KBM-7 (cell line): ENCODE measurements around the gene PHACTR3.

Source experiments
- DNase-seq: peaks from one replicate; pipeline ENCODE4 v3.0.0-alpha.2; 2015
- in situ Hi-C: fragments of 300-500 bp; cut with MboI; formaldehyde crosslinking; loops from 2 replicates; pipeline ENCODE4 v1.14.3; 2020; ENCODE audit warnings: low sequenced_read_pairs, low pct_unique_long_range_greater_than_20kb, mixed read lengths

PHACTR3 gene

DNA sequence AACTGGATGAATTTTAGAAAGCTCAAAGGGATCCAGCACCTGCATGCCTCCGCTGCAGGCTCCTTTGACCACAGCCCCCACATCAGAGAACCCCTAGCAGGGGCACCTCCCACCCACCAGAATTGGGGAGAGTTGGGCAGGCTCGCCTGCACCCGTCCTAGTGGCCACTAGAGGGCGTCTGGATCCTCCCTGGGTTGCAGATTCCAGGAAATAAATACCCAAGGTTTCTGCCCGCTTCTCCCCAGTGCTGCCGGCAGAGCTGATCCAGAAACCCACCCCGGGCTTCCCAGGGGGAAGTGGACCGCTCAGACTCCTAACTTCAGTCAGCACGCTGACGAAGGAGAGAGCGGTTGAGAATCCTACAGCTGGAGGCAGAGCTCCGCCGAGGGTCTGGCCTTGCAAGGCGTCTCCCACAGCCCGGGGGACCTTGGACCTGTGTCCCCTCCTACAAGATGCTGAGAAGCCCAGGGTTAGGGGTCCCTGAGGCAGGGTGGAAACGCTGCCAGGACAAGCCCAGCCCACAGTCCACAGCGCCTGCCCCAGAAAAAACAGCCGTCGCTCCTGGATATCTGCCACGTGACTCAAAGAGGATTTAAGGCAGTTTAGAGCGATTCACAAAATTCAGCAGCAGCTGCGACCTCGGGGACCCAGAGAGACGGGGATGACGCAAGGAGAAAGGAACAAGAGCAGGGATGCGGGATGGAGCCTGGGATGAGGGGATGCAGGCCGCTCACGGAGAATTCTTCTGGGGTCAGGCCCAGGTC is 32.6 kb upstream of the PHACTR3 start:
- peak; percentile 58 for DNase-seq
- in situ Hi-C loops: no loop called here

DNA sequence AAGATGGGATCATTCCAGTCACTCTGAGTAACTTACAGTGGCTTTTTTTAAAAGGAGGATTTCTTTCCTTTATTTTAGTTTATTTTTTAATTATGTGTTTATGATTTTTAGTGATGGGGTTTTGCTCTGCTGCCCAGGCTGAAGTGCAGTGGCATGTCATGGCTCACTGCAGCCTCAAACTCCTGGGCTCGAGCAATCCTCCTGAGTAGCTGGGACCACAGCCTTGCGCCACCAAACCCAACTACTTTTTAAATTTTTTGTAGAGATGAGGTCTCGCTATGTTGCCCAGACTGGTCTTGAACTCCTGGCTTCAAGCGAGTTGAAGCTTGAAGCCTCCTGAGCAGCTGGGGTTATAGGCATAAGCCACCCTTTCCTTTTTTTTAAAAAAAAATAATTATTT is 31.8 kb upstream of the PHACTR3 start:
- no peak for DNase-seq
- in situ Hi-C loops: no loop called here

DNA sequence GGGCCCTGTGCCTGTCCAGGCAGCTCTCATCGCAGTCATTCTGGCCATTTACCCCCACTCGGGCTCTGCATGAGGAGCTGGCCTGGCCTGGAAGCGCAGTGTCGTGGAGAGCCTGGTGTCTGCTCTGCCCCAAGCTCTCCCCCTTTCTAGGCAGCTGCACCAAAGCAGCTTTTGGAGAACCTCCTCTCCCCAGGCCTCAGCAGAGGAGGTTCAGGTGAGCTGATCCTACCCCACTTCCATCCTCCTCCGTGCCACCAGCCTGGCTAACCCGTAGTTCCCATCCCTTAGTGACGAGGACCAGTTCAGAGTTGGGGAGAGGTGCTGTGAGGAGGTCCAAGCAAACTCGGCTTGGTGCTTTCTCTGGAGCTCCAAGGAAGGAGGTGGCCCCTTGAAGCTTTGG is 30.5 kb upstream of the PHACTR3 start:
- no peak for DNase-seq
- in situ Hi-C loops: no loop called here

DNA sequence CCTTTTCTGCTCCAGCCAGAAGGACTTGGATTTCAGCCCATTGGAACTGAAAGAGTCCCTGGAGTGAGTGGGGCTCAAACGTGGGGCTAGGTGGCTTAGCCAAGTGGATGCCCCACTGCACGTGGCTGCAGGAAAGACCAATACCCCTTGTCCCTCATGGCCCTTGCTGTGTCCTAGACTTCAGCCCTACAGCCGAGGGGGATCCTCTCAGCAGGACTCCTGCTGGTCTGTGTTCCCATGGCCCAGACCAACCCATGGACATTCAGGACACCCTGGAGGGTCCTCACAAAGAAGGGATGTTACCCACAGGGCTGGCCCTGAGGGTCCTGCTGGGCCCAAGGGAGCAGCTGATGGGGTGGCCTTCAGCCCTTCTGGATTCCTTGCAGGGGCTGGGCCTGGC is 30.0 kb upstream of the PHACTR3 start:
- in situ Hi-C loops: no loop called here
- no peak for DNase-seq

DNA sequence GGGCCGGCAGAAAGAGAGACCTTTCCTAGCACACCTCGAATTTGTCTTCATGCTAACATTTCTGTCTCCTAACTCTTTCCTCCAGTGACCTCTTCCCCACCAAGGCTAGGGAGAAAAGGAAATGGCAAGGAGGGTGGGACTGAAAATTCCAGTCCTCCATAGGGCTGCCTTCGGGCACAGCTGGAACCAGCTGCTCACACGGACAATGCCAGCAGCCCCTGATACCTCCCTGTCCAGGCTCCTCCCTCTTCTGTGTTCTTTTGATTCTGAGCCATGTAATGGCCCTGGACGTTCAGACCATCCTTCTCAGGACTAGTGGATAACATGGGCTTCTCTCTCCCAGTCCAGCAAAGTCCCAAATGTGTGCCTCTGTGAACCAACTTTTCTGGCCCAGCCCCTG is 29.1 kb upstream of the PHACTR3 start:
- in situ Hi-C loops: no loop called here
- no peak for DNase-seq

DNA sequence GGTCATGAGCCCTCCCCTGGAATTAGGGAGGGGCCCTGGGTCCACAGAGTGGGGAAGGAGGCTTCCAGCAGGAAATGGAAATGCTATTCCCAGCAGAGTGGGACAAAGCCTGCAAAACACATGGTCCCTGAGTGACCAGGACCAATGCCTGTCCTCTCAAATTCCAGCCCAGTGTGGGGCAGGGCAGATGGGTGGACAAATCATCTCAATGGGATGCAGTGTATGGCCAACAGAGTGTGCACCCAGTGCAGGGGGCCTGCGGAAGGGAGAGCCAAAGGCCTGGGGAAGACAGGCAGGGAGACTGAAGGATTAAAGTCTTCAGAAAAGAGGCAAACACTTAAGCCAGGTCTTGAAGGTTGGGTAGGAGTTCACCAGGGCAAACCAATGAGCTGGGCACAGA is 28.7 kb upstream of the PHACTR3 start:
- in situ Hi-C loops: no loop called here
- DNase-seq: no peak

DNA sequence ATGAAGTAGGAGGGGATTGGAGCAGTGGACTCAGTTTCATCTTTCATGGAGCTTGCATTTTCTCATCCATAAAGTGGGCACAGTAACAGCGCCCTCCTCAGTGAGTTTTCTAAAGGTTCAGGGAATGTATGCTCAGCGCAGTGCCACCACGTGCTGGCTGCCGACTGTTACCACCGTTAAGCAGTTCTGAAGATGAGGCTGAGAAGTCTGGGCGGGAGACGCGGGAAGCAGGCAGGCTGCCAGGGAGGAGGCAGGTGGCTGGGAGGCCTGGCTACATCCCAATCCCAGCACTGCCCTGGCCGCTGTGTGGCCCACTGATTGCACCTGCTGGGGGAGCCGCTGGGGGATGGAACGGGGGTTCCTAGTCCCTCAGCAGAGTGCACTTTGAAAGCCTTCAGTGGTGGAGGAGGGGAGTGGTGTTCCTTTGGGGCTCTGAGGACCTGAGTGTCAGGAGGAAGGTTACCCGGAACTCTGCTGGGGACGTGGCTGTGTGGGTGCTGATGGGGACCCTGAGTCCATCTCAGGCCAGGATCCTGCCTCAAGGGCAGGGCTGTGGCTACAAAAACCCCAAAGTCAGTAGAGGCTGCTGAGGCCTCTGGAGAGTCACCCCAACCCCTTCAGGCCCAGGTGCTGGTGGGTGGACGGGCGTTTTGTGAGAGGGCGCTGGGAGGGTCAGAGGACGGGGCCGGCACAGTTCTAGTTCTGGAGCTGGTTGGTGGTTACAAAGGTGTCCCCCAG is 28.0 kb upstream of the PHACTR3 start:
- no peak for DNase-seq
- in situ Hi-C loops: no loop called here

DNA sequence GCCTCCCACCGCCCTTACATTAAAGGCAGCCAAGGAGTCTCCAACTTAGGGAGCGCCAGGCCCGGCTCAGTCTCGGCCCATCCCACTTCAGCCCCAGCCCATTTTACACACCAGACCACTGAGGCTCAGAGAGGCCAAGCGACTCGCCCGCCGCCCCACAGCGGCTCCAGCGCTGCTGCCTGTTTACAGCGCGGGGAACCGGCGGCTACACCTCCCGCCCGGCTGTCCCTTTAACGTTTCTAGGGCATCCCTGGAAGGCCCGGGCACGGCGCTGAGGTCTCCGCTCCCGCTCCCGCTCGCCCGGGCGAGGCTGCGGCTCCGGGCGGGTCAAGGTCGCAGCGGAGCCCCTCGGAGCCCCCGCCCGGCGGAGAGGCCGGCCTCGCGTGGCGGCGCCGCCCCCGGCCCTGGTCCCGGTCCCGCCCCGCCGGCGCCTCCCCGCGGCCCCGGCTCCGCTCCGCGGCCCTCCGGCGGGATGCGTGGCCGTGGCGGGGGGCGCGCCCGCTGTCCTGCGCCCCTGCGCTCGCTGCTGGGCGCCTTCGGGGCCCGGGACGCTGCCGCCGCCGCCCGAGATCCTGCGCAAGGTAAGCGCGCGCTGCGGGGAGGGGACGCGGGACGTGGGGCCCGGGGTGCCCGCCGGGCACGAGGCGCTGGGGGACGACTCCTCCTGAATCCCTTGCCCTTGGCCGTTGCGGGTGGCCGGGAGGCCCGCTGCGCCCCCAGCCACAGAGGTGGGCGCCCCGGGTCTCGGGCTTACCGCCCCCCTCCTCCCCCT is 27.1 kb upstream of the PHACTR3 start:
- DNase-seq: no peak
- in situ Hi-C loops: no loop called here

DNA sequence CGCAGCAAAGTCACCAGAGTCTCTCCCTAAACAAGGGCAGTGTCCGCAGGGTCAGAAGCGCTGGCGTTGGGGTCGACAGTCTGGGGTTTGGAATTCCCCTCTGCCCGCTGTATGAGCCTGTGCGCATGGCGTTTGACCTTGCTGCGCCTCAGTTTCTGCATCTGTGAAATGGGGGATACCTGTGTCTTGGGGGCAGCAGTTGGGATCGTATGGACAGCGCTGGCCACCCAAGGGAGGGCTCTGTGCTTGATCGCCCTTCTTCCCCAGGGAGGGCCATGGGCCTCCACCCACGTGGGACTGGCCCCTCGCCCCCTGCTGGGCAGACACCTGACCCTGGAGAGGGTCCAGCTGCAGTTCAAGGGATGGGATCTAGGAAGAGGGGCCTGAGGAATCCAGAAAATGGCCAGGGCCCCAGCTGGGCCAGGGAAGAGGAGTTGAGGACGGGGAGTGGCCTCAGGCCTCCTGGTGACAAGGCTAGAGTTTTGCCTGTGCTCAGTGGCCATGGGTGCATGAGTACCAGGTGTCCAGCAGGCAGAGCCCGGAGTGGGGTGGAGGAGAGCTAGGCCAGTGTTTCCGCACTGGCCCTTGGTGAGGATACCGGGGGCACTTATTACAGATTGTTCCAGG is 26.4 kb upstream of the PHACTR3 start:
- in situ Hi-C loops: no loop called here
- no peak for DNase-seq

DNA sequence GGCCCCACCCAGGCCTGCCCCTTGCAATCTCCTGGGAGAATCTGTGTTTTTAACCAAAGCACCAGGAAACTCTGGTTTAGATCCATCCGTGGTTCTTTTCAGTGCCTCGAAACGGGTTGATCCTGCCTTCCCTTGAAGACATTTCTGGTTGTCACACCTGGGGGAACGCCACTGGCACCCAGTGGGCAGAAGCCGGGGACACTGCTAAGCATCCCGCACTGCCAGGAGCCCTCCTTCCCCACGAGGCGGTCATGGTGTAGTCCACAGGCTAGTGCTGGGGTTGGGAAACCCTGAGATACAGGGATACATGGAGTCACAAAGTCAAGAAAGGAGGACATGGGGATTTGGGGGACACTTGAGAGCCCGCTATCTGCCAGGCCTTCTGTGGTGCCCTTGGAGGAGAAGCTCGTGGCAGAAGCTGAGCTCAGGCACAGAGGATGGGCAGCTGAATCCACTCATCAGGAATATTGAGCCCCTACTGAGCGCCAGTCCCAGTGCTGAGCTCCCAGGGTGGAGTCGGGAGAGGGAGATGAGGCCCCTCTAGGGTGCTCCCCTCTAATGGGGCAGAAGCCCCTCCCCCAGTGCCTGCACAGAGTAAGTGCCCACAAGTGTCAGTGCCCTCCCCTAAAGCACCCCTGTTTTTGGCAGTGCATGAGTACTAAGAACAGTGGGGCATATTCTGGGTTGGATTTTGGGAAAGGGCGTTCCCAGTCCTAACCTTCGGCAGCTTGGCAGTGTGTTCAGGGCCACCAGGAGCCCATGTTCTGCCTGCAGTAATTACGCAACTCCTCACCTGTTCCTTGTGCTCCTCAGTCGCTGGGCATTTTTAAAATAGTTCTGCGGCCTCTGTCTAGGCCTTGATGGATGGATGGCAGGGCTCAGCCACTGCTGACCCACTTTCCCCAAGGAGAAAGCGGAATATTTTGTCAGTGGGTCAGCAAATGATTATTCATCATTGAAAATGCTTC is 25.6 kb upstream of the PHACTR3 start:
- DNase-seq: no peak
- in situ Hi-C loops: no loop called here

DNA sequence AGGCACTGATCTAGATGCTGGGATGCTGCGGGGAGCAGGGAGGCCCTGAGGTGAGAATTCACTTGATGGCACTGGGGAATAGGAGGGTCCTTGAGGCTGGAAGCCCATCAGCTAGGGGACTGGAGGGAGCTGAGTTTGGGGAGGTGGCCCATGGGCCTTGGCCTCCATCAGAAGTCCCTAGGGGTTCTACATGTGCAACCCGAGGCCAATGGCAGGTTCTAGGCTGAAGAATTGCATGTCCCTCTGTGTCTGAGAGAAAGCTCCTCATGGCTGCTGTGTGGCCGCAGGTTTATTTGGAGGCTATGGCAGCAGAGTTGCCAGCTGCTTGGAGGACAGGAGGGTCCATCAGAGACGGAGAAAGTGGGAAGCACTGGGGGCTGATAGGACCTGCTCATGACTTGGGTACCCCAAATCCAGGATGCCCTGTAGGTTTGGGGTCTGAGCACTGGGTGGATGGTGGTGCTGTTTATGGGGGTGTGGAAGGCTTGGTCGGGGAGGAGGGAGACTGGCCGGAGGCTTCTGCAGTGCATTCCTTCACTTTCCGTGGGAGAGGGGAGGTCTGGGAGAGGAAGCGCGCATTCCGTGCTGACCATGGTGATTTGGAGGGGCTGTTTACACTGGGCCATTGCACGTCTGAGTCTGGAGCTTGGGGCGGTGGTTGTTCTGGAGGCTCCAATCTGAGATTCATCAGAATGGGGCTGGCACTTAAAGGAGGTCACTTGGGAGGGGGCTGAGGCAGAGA is 24.8 kb upstream of the PHACTR3 start:
- in situ Hi-C loops: loop anchor here (10.0 kb wide), 1 partner anchor 175 kb away; no protein-coding TSS in a partner anchor

DNA sequence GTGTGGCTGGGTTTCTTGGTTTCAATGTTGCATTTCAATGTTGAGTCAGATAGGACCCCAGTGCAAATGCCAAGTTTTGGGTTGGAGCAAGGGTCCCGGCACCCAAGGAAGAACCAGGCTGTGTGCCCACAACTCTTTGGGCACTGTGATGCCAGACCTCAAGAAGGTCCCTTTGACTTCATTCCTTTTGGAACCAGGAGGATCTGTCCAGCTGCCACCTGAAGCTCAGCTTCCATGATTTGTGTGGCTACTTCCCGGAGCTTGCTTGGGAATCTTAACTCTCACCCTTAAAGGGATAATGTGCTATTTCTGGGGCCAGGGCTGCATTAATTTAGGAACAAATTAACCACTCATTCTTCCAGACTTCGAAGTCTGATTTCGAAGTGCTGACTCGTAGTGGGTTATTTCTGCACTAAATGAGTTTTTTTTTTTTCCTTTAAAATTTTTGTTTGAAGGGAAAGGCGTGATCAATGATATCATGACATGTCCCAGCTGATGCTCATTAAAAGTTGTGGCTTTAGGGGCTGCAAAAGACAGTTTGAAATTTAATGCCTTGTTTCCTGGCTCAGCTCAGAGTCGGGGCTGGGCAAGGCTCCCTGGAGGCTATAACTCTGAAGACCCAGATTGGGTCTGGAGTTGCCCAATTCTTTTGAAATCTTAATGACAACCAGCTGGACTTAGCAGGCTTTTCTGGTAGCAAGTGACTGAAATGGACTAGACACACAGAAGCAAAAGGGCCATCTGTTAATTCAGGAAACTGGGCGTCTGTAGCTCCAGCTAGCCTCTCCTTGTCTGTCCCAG is 24.0 kb upstream of the PHACTR3 start:
- DNase-seq: peak; percentile 38

More for the DNA sequence above, 24.8 kb upstream of the PHACTR3 start:
- DNase-seq: no peak

DNA sequence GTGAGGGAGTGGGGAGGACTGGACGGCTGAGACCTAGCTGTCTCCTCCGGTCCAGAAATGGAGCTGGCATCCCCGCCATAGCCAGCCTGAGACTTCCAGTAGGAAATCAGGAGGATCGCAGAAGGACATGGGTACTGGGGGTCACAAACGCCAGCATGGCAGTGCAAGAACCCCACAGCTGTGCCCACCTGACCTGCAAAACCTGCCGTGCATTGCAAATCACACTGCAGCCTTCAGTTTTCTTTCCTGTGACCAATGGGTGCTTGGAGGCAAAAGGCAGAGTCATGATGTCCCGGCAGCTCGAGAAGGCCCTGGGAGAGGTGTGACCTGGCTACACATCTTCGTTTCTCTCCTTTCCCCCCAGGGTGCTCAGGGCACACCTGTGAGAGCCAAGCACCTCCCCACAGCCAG is 23.3 kb upstream of the PHACTR3 start:
- no peak for DNase-seq
- in situ Hi-C loops: loop anchor here (10.0 kb wide), 1 partner anchor 174 kb away; no protein-coding TSS in a partner anchor

More for the DNA sequence above, 24.0 kb upstream of the PHACTR3 start:
- in situ Hi-C loops: loop anchor here (10.0 kb wide), 1 partner anchor 174 kb away; no protein-coding TSS in a partner anchor

DNA sequence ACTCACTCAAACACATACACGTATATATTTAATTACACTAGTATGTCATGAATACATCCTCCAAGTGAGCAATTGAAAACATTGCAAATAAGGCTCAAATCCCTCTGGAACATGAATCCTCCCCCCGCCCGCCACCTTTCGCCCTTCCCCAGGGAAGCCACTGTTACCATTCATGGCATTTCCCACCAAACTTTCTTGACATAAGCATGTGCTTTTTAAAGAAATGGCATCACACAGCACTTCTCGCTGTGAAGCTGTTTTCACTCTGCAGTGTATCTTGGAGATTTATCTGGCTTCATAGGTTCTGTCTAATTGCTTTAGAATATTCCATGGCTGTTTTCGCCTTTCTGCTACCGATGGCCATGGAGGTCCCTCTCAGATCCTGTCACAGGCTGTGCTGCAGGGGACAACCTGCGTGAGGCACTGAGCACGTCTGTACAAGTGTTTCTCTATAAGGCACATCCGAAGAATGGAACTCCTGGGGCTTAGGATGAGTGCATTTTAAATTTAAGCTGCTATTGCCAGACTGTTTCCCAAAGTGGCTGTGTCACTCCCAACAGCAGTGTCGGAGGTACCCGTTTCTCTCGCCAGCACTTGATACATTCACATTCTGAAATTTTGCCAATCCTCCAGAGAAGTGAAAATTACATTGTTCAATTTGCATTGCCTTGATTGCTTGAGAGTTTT is 22.2 kb upstream of the PHACTR3 start:
- no peak for DNase-seq
- in situ Hi-C loops: loop anchor here (10.0 kb wide), 1 partner anchor 173 kb away; no protein-coding TSS in a partner anchor

DNA sequence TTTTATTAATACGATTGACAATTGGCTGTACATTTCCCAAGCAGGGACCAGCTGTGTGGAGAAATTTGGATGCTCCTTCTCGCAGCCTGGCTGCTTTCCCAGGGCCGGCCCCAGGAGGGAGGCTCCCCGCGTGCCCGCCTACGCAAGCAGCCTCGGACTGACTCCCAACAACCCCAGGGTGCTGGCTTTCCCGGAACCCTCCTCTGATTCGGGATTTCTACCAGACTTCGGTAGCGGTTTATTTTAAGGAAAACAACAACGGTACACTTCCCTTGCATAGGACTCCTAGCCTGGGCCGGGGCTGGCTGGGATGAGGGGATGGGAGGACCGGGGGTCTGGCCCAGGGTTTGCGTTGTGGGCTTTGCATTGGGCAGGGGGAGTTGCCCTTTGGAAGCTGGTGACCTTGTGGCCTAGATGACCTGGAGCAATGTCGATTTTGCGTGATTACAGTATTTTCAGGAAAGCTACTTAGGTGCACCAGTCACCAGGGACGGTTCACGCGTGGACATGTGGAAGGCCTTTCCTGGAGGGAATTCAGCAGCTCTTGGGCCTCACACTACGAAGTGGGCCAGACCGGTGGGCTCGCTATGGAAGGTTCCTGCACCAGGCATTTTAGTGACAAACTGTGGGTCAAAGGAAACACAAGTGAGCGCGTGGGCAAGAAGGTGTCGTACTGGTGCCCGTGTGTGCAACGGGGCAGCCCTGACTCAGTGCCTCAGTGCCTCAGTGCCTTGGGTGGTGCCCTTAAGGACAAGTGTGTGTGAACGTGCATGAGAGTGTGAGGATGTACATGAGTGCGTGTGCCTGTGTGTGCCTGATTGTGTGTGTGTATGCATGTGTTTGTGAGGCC is 20.7 kb upstream of the PHACTR3 start:
- in situ Hi-C loops: loop anchor here (10.0 kb wide), 1 partner anchor 171 kb away; no protein-coding TSS in a partner anchor
- no peak for DNase-seq
